KMS-11 (cell line): ENCODE results near the gene ABCA9.

Source experiments
- H2AFZ ChIP-seq: fragments of 200-600 bp; sonication (generic); 2 replicates; pipeline ENCODE4 v1.6.1; 2016; ENCODE audit warnings: antibody characterized with exemption, mixed run types, low read depth
- H3K27ac ChIP-seq: fragments of 200-600 bp; sonication (generic); 2 replicates; pipeline ENCODE4 v1.6.1; 2016; ENCODE audit warnings: mild to moderate bottlenecking, mixed run types
- H3K27me3 ChIP-seq: fragments of 200-600 bp; sonication (generic); 2 replicates; pipeline ENCODE4 v1.6.1; 2017; ENCODE audit warnings: mild to moderate bottlenecking, low read depth, mixed run types, moderate library complexity; ENCODE audit not compliant: insufficient read depth
- H3K36me3 ChIP-seq: fragments of 200-600 bp; sonication (generic); 2 replicates; pipeline ENCODE4 v1.6.1; 2017; ENCODE audit warnings: mild to moderate bottlenecking, mixed run types; ENCODE audit not compliant: insufficient read depth
- H3K4me1 ChIP-seq: fragments of 200-600 bp; sonication (generic); 2 replicates; pipeline ENCODE4 v1.6.1; 2016; ENCODE audit warnings: mild to moderate bottlenecking, low read depth, mixed run types; ENCODE audit not compliant: poor library complexity, severe bottlenecking
- H3K4me2 ChIP-seq: fragments of 200-600 bp; sonication (generic); 2 replicates; pipeline ENCODE4 v1.7.0; 2016; ENCODE audit warnings: mild to moderate bottlenecking, mixed run types
- H3K4me3 ChIP-seq: fragments of 200-600 bp; sonication (generic); IDR thresholded peaks from 2 replicates; pipeline ENCODE4 v1.6.1; 2017; ENCODE audit warnings: low read depth, low read length, mixed read lengths; ENCODE audit not compliant: insufficient read depth
- H3K79me2 ChIP-seq: fragments of 200-600 bp; sonication (generic); 2 replicates; pipeline ENCODE4 v1.6.1; 2016; ENCODE audit warnings: low read depth, mixed run types; ENCODE audit not compliant: insufficient read depth
- H3K9ac ChIP-seq: fragments of 200-600 bp; sonication (generic); 2 replicates; pipeline ENCODE4 v1.6.1; 2016; ENCODE audit warnings: mild to moderate bottlenecking, mixed run types
- H4K20me1 ChIP-seq: fragments of 200-600 bp; sonication (generic); 2 replicates; pipeline ENCODE4 v1.6.1; 2016; ENCODE audit warnings: mild to moderate bottlenecking, mixed run types; ENCODE audit not compliant: insufficient read depth
- CTCF ChIP-seq: fragments of 200-600 bp; sonication (generic); conservative IDR thresholded peaks from 2 replicates; pipeline ENCODE4 v1.6.1; 2017; ENCODE audit warnings: low read depth, mild to moderate bottlenecking, antibody characterized with exemption, low read length, moderate library complexity, mixed read lengths

Gene ABCA9

DNA sequence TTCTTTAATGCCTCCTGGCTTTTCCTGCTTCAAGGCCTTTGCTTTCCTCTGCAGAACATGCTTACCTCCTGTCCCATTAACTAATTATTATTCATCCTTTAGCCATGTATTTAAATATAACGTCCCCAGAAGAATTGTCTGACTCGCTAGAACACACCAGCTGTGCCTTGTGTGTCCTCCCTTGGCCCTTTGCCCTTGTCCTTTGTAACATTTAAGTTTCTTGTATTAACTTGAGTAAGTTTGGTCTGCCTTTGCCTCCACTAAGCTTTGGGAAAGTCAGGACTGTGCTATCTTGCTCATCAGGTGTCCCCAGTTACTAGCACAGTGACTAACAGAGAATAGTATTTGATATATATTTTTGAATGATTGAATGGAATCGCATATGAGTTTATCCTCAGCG is 29.6 kb upstream of the ABCA9 start:
- no peak overlapping the region for H2AFZ ChIP-seq
- no peak overlapping the region for H3K4me3 ChIP-seq
- no peaks in the 10 kb centered on the region for H3K79me2 ChIP-seq
- H3K9ac ChIP-seq = no peak overlapping the region
- no peak overlapping the region for H3K4me2 ChIP-seq
- H3K27me3 ChIP-seq = no peaks in the 10 kb centered on the region
- H4K20me1 ChIP-seq = no peaks in the 10 kb centered on the region
- H3K4me1 ChIP-seq = no peaks in the 10 kb centered on the region
- TF ChIP-seq CTCF = no peak
- H3K27ac ChIP-seq = no peak overlapping the region
- H3K36me3 ChIP-seq = no peaks in the 10 kb centered on the region

DNA sequence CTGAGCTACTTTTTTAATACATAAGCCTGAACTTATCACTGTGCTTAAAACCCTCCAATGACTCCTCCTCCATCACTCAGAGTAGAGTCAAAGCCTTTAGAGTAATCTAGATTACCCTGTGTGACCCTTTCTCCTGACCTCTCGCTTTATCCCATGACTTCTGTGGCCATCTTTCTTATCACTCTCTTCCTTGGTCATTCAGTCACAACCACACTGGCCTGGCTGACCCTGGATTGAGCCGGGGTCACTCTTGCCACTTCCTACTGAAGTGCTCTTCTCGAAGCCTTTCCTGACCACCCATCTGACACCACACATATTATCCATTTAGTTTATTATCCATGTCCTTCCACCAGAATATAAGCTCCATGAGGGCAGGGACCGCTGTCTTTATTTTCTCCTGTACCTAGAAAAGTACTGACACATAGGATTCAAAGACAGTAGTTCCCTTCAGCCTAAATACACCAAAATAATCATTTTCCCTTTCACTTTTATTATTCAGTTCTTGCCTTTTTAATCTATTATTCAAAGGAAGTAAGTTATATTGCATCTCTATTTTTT is 28.0 kb upstream of the ABCA9 start:
- H3K79me2 ChIP-seq = no peaks in the 10 kb centered on the region
- H3K4me3 ChIP-seq = no peak overlapping the region
- no peaks in the 10 kb centered on the region for H4K20me1 ChIP-seq
- H3K9ac ChIP-seq = no peak overlapping the region
- H3K27me3 ChIP-seq = no peaks in the 10 kb centered on the region
- no peaks in the 10 kb centered on the region for H3K36me3 ChIP-seq
- H3K4me1 ChIP-seq = no peaks in the 10 kb centered on the region
- H2AFZ ChIP-seq = no peak overlapping the region
- H3K4me2 ChIP-seq = no peak overlapping the region
- H3K27ac ChIP-seq = no peak overlapping the region
- no peak for TF ChIP-seq CTCF

DNA sequence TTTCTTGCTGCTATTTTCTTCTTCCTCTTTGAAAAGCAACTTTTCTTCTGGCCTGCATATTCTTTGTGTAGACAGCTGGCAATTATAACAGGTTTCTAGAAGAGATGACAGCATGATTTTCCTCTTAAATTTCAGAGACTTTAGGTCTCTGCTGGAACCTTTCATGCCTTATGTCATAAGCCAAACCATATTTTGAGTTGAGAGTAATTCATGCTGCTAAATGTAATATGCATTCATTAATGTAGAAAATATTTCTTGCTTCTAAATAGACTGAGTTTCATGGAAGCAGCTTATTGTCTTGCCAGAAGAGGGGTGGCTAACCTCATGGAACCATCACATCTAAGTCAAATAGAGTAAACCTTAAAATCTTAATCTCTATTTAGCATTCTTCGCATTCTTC is 25.9 kb upstream of the ABCA9 start:
- Histone ChIP-seq H3K79me2 (no peaks in the 10 kb centered on the region), H3K4me2 (no peak overlapping the region), H3K4me3 (no peak overlapping the region), H3K27ac (no peak overlapping the region), H4K20me1 (no peaks in the 10 kb centered on the region), H3K9ac (no peak overlapping the region), H3K4me1 (no peaks in the 10 kb centered on the region), H3K36me3 (no peaks in the 10 kb centered on the region), H3K27me3 (no peaks in the 10 kb centered on the region), H2AFZ (no peak overlapping the region)
- no peak for TF ChIP-seq CTCF

- Histone ChIP-seq H3K4me3 (no peak overlapping the region), H3K4me2 (no peak overlapping the region), H3K27me3 (no peaks in the 10 kb centered on the region), H3K4me1 (no peaks in the 10 kb centered on the region), H3K79me2 (no peaks in the 10 kb centered on the region), H3K27ac (no peak overlapping the region), H3K36me3 (no peaks in the 10 kb centered on the region), H3K9ac (no peak overlapping the region), H4K20me1 (no peaks in the 10 kb centered on the region), H2AFZ (no peak overlapping the region)
- 0 out of 2 replicates have a peak, but pooled peaks have one; percentile 23 for TF ChIP-seq CTCF
Measured at GRCh38 chr17:69084911-69085310, 24.2 kb upstream of the ABCA9 start.
